IPS DF 19.7 (cell line): ENCODE measurements around the gene AP5M1.
A peak's percentile ranks its signal among the peaks of the same experiment; 100 is the strongest.
"Not testable (repeated sequence)": the region's sequence is repeated elsewhere in the genome, so short reads cannot be mapped to it uniquely, and the experiment has no call there.

Experiments used
- DNase-seq: peaks from one replicate; pipeline ENCODE4 v3.0.0-alpha.2; 2013; ENCODE audit warnings: low read depth, low spot score

AP5M1 gene

GRCh38 chr14:57268161-57269069 is at the start of gene AP5M1, which contains the start of gene EXOC5:
Gene AP5M1, plus strand, starts transcription at chr14:57268971. Its CDS starts 344 bp downstream, at chr14:57269315.
Gene EXOC5, minus strand, starts transcription at chr14:57268905. Its CDS starts 257 bp downstream, at chr14:57268648.
- DNase-seq: peak; percentile 64

- DNase-seq: no peak
Measured at GRCh38 chr14:57221931-57222330, 46.8 kb upstream of the AP5M1 start.

- DNase-seq: no peak
Measured at GRCh38 chr14:57227083-57227482, 41.7 kb upstream of the AP5M1 start.

GRCh38 chr14:57228320-57228719 is 40.5 kb upstream of the AP5M1 start:
- DNase-seq: not testable (repeated sequence)

- DNase-seq: no peak
Measured at GRCh38 chr14:57232006-57232405, 36.8 kb upstream of the AP5M1 start.

GRCh38 chr14:57240115-57240514 is 28.7 kb upstream of the AP5M1 start:
- DNase-seq: not testable (repeated sequence)

- DNase-seq: no peak
Measured at GRCh38 chr14:57243320-57243719, 25.5 kb upstream of the AP5M1 start.

- no peak for DNase-seq
Measured at GRCh38 chr14:57244106-57244505, 24.7 kb upstream of the AP5M1 start.

- DNase-seq: no peak
Measured at GRCh38 chr14:57245941-57246340, 22.8 kb upstream of the AP5M1 start.

GRCh38 chr14:57246933-57247657 is 21.7 kb upstream of the AP5M1 start:
- no peak for DNase-seq

GRCh38 chr14:57254884-57255283 is 13.9 kb upstream of the AP5M1 start:
- DNase-seq: no peak

GRCh38 chr14:57258221-57258620 is 10.6 kb upstream of the AP5M1 start:
- not testable (repeated sequence) for DNase-seq

- no peak for DNase-seq
Measured at GRCh38 chr14:57259672-57260071, 9.1 kb upstream of the AP5M1 start.

- DNase-seq: no peak
Measured at GRCh38 chr14:57261604-57262003, 7.2 kb upstream of the AP5M1 start.

GRCh38 chr14:57262117-57262516 is 6.7 kb upstream of the AP5M1 start:
- DNase-seq: no peak

GRCh38 chr14:57266065-57266464 is 2.7 kb upstream of the AP5M1 start:
- DNase-seq: no peak

- no peak for DNase-seq
Measured at GRCh38 chr14:57273236-57273635, 4.5 kb downstream of the AP5M1 start.

GRCh38 chr14:57274551-57274950 is 5.8 kb downstream of the AP5M1 start:
- DNase-seq: no peak

- DNase-seq: no peak
Measured at GRCh38 chr14:57275023-57275664, 6.4 kb downstream of the AP5M1 start.

GRCh38 chr14:57277062-57277461 is 8.3 kb downstream of the AP5M1 start:
- DNase-seq: no peak

GRCh38 chr14:57287745-57288144 is 19.0 kb downstream of the AP5M1 start:
- no peak for DNase-seq

GRCh38 chr14:57290751-57291150 is 22.0 kb downstream of the AP5M1 start:
- DNase-seq: no peak
